HG03521 (cell line): Measurements from ENCODE around the gene NMRAL1.
A peak's percentile ranks its signal among the peaks of the same experiment; 100 is the strongest.

ENCODE experiments used
- ATAC-seq: cut with Tn5 transposase; IDR thresholded peaks from one replicate; pipeline ENCODE4 v1.9.1; 2021; ENCODE audit warnings: mild to moderate bottlenecking, moderate library complexity; ENCODE audit not compliant: unreplicated experiment

NMRAL1 gene

DNA sequence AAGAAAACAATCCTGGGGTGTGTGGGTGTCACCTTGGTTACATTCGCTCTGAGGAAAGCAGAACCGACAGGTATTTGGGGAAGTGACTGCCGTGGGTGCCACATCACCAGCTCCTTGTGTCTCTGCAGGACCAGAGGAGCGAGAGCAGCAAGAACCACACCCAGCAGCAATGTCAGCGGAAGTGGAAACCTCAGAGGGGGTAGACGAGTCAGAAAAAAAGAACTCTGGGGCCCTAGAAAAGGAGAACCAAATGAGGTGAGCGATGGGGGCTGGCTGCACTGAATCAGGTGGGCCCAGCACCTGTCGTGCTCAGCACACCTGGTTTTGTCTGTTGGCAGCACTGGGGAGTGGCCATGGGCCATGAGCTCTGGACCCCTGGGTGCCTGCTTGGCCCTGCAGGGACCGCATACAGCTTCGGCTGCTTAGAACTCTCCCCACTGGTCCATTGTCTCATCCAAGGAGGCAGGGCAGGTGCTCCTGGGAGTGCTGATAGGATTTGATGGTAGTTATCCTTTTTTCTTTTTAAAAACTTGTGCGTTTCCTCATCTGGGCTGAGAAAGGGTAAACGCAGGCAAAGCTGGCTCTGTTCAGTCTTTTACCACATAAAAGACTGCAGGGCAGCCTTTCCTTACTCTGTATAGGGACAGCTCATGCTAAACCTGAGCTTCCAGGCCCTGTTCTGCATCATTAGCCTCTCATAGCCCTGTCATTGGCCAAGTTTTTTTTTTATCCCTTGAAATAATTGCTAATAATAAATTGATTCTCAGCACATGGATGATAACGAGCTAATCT lies 31.1 kb upstream of the NMRAL1 start:
- peak; percentile 69 for ATAC-seq

DNA sequence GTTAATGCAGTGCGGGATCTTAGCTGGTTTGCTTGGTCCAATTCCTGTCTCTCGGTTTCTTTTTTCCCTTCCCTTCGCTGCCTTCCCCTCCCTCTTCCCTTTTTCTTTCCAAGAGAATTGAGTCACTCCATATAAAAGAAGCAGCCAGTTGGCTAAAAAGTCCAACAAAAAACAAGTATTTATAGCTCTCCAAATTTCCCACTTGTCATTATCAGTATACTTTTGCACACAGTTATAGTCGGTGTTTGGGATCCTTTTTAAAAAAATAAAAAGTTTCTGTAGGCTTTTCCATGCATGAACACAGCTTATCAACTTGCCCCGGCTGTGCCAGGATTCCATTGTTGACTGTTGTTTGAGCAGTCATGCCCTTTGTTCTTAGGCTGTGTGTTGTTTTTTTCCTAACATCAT lies 26.6 kb upstream of the NMRAL1 start:
- no peak for ATAC-seq

DNA sequence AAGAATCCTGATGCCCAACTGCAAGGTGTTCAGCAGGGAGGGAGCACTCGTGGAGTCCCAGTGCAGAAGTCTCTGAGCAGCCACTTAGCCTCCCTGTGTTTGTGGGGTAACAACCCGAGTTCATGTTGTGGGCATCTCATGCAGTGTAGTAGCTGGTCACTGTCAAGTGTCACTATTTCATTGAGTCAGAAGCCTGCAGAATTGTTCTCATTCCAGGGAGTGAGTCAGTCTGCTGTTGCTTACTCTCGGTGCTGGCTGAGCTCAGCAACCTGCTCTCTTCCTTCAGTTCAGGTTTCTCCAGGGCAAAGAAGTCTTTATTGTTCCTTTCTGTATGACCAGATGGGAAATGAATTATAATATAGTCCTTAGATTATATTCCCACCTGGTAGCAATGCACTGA lies 25.8 kb upstream of the NMRAL1 start:
- no peak for ATAC-seq

DNA sequence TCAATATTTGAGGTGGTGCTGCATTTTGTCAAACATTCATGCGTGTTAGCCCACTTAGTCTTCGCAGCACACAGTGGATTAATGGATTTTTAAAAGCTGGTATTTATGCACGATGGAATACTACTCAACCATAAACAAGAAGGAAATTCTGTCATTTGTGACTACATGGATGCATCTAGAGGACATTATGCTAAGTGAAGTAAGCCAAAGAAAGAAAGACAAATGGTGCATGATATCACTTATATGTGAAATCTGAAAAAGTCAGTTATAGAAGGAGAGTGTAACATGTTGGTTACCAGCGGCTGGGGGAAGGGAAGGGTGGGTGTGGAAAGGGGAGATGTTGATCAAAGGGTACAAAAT lies 24.8 kb upstream of the NMRAL1 start:
- no peak for ATAC-seq

DNA sequence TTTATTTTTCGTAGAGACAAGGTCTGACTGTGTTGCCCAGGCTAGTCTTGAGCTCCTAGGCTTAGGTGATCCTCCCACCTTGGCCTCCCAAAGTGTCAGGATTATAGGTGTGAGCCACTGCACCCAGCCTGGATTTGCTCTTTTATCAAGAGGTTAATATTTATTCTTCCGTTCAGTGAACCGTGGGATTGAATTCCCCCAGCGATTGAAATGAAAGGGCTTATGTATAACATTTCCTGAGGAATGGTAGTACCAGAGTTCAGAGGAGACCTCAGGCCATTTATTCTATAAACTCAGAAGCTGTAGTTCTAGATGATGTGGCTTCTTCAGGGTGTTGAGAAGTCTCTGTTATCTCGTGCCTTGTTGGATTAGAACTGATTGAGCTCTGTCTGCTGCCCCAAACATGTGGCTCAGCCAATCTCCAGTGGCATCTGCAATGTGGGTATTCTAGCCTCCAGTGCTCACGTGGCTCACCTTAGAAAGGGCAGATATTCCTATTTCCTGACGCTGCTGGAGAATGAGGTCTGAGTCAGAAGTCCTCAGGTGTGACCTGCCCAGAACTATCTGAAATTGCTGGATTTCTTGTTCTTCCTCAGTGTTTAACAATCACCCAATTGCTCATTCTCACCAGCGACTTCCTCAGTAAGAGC lies 24.2 kb upstream of the NMRAL1 start:
- ATAC-seq: no peak

DNA sequence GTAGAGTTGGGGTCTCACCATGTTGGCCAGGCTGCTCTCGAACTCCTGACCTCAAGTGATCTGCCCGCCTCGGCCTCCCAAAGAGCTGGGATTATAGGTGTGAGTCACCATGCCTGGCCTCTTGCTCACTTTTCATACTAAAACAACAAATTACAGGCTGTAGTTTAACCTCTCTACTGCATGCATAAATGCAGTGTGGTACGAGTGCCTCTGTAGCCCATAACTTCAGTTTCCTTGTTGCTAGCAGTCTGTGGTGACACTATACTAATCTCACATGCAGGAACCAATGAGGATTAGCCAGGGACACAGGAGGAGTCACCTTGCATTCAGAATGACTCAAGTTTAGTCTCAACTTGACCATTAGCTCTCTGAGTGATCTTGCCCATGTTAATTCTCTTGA lies 21.9 kb upstream of the NMRAL1 start:
- no peak for ATAC-seq

DNA sequence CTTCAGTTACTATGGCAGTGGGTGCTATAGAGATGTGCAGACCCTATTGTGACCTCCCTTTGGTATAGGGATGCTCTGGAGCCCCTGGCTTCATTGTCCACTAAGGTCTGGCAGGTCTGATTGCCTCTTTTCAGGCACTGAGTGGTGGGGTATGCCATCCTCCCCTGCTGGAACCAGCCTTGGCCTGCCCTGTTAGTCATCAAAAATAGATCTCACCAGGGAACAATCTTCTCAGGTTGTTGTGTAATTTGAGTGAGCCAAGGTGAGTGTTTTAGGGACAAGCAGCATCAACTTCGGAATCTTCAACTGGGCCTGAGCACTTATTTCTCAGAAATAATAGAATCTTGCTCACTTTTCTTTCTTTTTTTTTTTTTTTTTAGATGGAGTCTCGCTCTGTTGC lies 21.3 kb upstream of the NMRAL1 start:
- no peak for ATAC-seq

DNA sequence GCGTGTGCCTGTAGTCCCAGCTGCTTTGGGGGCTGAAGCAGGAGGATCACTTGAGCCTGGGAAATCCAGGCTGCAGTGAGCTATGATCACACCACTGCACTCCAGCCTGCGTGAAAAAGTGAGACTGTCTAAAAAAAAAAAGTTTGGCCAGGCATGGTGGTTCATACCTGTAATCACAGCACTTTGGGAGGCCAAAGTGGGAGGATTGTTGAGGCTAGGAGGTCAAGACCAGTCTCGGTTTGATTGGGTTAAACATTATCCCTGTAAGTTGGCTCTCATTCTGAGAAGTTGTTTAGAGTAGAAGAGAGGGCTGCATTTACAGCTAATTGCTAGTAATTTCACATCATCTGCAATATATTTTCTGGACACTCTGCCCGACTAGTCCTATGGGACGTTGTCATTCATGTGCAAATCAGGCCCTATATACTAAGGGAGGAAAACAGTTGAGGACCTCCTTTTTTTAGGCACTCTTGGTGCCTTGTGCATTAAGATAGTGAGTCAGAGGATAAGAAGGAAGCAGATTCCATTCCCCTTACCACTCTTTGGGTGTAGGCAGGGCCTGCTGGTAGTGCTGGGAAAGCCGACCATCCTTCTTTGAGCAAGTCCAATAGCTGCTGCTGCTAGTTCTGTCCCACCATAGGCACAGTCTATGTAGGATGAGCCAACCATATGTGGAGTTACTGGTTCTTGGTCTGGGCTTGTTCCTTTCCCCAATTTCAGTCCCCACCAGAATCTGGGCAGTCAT lies 20.5 kb upstream of the NMRAL1 start:
- no peak for ATAC-seq

DNA sequence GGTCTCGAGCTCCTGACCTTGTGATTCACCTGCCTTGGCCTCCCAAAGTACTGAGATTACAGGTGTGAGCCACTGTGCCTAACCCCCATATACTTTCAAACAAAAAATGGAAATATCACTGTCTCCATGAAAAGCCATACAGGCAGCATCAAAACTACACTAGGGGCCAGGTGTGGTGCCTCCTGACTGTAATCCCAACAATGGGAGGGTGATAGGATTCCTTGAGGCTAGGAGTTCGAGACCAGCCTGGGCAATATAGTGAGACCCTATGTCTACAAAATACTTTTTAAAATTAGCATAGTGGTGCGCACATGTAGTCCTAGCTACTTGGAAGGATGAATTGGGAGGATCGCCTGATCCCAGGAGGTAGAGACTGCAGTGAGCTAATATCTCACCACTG lies 17.5 kb upstream of the NMRAL1 start:
- no peak for ATAC-seq

DNA sequence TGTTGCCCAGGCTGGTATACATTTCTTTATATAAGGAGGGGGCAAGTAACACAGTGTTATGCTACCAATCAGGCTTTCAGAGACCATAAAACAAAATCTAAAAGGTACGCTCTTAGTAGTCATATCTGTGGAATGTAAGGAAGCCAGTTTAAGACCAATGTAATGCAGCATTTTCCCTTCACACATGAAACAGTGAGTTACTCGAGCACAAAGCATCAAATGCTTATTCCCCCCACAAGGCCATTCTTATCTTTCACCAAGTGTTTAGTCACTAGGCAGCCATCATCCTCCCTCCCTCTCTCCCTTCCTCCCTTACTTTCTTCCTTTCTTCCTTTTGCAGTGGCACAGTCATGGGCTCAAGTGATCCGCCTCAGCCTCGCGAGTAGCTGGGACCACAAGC lies 14.6 kb upstream of the NMRAL1 start:
- no peak for ATAC-seq

DNA sequence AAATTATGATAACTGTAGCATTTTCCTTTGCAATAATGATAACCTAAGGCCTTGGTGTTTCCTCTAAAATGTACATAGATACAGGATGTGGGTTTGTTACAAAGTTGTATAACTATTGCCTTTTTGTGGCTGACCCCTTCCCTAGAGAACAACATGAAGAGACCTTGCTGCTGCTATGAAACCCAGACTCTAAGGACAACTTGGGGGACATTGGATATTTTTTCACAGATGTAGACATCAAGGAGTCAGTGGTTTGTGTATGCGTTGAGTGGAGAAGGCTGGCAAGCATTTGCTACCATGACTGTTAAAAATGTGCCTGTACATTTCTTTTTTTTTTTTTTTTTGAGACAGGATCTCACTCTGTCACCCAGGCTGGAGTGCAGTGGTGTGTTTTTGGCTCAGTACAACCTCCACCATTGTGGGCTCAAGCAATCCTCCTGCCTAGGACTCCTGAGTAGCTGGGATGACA lies 14.1 kb upstream of the NMRAL1 start:
- ATAC-seq: no peak

DNA sequence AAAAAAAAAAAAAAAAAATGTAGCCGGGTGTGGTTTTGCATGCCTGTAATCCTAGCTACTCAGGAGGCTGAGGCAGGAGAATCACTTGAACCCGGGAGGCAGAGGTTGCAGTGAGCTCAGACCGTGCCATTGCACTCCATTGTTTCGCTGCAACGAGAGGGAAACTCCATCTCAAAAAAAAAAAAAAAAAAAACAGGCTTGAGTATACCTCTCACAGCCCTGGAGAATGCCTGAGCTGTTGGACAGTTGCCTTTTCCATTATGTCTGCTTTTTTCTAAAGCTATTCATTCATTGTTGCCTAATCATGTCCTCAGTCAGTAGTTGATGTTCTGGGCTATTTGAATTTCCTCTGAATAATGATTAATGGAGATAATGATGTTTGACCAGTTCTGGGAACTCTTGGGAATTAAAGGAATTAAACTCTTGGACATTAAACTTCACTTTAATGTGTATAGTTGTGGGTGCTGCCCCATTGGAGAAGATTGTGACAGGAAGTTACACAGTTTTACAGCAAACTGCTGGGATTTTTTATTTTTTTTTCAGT lies 13.6 kb upstream of the NMRAL1 start:
- ATAC-seq: no peak

DNA sequence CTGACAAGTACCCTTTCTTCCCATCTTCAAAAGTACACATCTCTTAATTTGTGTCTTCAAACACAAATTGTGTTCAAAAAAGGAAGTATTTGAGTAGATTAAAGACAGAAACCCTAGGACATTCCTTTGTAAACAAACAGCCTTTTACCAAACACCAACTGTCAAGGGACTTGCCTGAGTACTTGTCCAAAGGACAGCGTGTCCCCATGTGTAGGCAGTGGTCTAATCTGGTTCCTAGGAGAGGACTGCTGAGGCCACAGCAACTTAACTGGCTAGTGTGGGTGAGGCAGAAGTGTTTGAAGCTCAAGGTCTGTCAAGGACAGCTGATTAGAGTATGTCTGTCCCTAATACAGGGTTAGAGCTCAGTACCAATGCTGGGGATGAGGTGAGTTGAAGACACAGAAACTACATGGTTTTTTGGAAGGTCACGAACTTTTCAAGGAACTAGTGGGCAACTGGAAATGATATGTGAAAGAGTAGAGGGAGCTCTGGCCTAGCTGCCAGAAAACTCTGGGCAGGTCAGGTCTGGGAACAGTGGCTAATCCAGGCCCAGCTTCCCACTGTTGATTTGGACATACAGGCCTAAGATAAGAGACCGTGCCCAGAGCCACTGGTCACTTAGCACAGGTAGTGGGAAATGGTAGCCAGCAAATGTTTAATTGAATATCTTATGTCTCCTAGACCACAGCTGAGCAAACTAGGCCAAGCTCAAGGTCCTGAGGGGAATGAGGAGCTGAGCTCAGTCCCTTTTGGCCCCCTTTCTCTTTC lies 11.9 kb upstream of the NMRAL1 start:
- ATAC-seq: no peak

DNA sequence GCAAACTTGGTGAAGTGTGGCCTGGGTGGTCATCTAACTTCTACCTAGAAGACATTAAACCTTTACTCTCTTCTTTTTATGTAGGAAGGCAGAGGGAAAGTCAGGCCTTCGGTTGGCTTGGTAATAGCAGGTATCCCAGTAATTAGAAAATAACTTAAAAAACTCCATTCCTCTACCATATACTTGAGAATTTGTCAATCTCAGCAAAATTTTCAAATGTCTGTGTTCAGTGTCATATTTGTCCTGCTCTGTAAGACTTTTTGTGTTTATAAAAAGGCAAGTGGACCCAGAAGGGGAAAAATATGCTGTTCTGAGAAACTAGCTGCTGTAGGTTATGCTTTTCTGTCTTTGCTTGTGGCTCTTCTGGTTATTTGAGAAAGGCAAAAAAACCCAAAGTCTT lies 7.5 kb upstream of the NMRAL1 start:
- ATAC-seq: no peak

DNA sequence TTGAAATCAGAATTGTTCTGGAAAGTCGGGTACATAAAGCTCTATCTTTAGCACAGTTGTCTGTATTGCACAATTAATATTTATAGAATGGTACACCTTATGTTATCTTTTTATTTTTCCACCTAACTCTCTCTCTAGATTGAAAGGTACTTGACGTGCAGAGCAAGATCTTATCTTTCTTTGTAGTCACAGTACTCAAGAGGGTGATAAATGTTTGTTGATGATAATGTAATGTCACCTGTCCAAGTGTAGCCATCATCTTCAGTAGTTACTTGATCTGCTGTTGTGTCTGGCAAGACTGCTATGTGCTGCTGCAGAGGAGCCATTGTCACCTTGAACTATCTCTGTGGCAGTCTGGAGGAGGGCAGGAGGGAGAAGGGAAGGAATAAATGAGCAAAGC lies 7.1 kb upstream of the NMRAL1 start:
- no peak for ATAC-seq

DNA sequence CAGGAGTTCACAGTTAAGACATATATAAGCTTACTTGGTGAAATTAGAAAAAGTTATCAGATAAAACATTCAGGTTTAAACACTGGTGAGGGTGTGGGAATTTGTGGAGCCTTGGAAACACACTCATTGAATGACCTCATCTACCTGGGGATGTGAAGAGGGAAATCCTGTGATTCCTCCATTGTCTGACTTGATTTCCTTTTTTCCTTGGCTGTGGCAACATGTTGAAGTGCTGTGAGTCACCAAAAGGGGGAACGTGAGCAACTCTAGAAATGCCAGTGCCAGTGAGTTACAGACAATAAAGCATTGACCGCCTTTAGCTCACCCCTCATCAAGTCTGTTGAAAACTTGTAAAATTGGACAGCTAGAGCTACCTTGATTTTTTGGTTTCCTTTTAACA lies 3.5 kb upstream of the NMRAL1 start:
- ATAC-seq: no peak

DNA sequence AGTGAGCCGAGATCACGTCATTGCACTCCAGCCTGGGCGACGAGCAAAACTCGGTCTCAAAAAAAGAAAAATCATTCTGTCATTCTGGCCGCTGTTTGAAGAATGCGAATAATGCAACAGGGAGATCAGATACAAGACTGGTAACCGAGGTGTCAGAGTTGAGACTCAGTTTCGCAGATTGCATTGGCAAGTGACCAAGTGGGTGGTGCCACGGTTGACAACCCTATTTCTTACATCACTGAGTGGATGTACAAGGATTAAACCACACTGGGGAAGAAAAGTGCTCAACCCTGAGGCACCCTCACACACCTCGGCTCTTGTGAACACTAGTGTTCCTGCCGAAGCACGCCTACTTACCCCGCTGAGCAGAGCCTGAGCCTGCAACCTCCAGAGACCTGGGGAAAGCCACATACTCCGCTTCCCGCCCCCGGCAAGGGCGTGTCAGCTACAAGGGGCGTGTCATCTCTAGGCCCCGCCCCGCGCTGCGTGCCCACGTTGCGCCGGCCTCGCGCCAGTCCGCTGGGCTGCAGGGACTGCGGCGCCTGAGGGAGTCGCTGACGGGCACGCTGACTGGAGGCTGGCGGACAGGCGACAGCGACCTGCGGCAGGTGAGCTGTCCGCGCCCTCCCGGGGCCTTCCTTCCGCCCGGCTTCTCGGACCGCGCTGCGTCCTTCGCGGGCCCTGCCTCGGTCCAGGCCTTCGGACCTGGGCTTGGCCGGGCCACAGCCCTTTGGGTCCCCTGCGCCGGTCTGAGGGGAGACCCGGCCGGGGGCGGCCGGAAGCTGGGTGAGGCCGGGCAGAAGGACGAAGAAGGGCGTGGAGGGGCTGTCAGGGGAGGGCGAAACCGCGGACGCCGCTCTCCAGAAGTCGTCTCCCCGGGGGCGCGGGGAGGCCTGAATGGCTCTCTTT lies 1.7 kb upstream of the NMRAL1 start, which contains the start of gene HMOX2:
Gene HMOX2, plus strand, starts transcription at position 519 of the 909 bp plus-strand sequence. CDS start 29,127 bp downstream, outside the sequence.
- ATAC-seq: peak; percentile 78

DNA sequence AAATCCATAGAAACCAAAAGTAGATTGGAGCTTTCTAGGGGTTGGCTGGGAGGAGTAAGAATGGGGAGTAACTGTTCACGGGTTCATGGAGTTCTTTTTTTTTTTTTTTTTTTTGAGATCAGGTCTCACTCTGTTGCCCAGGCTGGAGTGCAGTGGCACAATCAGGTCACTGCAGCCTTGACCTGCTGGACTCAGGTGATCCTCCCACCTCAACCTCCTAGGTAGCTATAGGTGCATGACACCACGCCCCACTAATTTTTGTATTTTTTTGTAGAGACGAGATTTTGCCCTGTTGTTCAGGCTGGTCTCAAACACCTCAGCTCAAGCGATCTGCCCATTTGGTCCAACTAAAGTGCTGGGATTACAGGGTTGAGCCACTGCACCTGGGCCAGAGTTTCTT lies 1.5 kb downstream of the NMRAL1 start:
- no peak for ATAC-seq

DNA sequence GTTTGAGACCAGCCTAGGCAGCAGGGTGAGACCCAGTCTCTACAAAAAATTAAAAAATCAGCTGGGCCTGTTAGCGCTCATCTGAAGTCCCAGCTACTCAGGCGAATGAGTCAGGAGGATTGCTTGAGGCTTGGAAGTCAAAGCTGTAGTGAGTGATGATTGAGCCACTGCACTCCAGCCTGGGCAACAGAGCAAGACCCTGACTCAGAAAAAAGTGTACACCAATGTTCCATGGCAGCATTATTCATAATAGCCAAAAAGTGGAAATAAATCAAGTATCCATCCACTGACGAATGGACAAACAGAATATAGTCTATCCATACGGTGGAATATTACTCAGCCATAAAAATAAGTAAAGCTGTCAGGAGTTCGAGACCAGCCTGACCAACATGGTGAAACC lies 2.6 kb downstream of the NMRAL1 start:
- ATAC-seq: no peak

DNA sequence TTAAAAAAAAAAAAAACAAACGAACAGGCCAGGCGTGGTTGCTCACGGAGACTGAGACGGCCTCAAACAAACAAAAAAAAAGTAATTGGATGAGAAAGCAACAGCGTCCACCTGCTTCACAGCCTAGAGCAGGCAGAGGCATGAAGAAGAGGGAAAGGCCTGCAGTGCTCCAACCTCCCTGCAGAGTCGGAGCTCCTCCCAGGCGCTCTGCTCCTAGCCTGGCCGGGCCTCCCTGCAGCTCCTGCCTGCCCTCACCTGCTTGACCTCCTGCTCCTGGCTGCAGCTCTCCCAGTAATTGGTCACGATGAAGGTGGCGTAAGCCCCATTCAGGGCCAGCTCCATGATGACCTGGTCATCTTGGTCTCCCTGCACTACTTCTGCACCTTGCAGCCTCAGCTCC lies 5.5 kb downstream of the NMRAL1 start:
- ATAC-seq: no peak
